Activated CD4-positive, alpha-beta T cell treated with anti-CD3 and anti-CD28 coated beads, Interleukin-2, Interleukin-6, amounts not matched to agents 100 ng/mL and 50 ng/mL, durations not matched to agents 16 hours and 8 hours (primary cell): Measurements from ENCODE around the gene WDR88.
"Not testable (repeated sequence)": the region's sequence is repeated elsewhere in the genome, so short reads cannot be mapped to it uniquely, and the experiment has no call there.

Experiments
- DNase-seq: peaks from one replicate; pipeline ENCODE4 v3.0.0-alpha.2; 2020

Gene WDR88

DNA sequence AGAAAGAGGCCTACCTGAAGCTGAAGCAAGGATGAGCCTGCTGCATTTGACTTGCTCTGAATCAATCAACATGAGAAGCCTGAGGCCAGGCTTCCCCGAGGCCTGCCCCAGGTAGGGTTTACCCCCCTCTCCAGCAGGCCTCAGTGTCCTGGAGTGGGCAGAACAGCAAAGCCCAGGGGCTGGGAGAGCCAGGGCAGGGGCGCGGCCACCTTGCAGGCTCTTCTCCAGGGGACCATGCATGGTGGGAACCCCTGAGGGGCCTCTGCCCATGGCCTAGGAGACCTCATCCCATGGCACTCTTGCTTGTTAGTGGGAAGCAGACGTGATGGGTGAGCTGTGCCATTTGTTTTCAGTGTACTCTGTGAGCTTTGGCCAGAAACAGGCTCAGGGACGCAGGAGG, 42.3 kb downstream of the WDR88 start:
- DNase-seq = no peak

DNA sequence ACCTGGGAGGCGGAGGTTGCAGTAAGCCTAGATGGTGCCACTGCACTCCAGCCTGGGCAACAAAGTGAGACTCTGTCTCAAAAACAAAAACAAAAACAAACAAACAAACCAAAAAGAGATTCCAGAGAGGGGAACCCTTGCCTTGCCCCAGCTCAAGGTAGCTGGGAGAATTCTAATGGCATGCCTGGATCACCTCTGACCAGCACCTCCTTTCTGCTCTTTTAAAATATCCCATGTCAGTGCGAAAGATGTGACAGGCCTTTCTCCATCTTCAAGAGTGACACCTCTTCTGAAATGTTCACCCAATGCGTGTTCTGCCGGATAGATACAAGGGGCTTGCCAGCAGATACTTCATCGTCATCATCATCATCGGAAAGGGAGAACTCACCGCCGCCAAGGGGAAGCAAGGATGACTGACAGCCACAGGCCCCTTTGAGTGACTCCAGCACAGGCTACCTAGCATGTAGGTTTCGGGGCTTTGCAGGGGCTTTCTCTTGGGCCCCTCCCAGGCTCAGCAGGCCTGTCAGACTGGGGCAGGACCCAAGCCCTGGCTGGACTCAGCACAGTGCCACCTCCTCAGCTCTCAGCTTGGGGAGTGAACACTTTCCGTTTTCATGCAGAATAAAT, 43.4 kb downstream of the WDR88 start:
- DNase-seq = no peak

DNA sequence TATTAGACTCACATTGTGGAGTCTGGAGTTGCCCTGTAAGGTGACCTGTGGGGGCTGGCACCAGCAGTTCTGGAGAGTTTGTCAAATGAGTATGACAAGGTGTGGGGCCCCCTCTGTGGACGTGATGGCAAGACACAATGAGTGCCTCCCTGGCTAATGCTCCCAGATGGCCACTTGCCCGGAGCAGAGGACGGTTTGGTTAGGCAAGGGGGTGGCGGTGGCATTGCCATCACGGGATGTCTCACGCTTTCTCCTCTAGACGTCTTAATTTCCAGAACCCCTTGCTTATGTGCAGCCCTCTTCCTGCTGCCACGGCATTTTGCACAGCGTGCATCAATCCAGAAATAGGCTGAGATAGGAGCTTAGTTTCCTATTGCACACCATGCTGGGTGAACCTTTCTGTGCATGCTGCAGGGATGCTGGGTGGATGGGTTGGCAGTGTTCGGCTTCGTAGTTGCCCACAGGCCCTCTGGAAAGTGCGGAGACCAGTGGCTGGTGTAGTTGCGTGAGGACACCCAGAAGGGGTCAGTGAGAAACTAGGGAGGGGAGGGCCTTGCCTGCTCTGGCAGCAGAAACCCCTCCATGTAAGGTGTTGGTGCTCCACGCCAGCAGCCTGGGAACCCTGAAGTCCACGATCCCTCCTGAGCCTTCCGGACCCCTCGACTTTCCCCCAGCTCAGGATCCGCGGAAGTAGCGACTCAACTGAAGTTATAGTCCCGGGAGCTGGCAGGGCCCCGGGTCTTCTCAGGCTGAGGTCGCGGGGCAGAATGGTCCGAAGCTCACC, 44.2 kb downstream of the WDR88 start:
- peak; percentile 30 for DNase-seq

DNA sequence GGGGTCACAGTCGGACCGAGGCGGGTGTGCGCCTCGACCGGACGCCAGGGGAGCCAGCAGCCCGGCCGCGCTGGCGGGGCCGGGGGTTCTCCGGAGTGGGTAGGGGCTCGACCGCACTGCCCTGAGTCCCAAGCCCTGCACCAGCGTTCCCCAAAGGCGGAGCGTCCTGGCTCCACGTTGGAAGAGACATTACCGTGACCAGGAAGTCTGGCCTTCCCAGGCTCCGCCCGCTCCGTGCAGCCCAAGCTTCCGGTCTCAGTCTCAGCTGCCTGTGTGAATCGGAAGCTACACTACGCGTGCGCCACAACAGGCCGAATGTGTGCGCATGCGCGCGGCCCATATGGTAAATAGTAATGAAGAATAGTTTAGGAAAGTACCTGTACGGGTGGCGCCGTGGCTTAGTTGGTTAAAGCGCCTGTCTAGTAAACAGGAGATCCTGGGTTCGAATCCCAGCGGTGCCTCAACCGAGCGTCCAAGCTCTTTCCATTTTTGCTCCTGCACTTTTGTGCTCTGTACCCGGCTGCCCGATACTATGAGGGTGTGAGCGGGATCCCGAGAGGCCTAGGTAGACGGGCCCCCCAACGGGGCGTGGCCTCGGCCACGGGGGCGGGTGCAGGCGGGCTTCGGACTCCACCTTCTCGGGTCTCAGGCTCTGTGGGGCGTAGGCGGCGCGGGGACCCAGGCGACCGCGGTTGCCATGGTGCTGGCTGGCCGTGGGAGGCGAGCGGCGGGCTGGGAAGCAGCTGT, 44.9 kb downstream of the WDR88 start:
- peak; percentile 99 for DNase-seq

DNA sequence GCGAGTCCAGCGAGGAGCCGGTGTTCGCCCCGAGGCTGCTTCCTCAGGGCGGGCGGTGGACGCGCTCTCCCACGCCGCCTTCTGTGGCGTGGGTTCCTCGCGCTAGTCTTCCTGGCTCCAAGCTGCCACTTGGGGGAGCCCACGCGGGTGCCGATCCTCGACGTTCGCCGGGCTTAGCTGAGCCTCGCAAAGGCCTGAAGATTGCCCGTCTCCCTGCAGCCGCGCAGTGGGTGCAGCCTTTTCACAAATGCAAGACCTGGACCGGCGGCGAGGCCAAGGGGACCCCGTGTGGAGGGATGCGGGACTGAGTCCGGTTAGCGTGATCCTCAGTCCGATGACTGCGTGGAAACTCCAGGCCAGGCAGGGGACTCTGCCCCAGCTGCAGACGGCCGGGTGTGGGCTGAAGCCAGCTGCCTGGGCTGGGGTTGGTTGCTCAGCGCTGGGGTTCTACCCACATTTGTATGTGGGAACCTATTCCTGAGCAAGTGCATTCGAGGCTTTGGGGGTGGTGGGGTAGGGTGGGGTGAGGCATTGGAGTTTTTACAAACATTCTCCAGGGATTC, 45.6 kb downstream of the WDR88 start:
- DNase-seq = no peak

DNA sequence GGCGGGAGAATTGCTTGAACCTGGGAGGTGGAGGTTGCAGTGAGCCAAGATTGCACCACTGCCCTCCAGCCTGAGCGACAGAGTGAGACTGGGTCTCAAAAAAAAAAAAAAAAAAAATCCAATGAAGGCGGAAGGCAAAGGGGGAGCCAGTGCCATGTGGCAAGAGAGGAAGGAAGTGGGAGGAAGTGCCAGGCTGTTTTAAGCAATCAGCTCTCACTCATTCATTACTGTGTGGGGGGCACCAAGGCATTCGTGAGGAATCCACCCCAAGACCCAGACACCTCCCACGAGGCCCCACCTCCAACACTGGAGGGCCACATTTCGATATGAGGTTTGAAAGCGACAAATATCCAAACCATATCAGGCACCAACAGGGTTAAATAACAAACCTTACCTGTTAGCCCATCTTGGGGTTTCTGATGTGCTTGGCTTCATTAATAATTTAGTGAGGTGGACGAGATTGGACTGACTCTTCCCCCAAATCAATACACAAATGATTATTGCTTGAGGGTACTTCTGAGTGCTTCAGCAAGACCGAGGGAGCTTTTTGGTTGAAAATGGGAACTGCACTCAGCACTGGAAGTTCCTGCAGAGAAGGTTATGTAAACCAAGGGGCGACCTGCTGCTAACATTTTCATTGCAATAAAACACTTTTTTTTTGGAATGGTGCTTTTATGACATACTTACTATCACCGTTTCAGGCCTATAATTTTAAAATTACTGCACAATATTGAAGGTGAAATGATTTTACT, 54.7 kb downstream of the WDR88 start:
- no peak for DNase-seq

DNA sequence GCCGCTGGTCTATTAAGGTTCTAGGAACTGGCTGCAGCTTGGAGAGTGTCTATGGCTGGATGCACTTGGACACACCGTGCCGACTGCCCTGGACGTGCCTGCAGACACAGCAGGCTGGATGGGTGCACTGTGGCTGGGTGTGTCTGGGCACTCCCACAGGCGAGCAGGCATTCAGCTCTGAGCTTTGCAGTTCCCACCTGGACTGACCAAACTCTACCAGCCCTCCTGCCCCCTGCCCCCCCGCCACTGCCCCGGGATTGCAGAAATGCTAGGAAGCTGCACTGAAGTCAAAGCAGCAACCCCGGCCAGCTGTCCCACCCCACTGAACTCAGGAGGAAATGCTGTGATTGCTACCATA, 55.2 kb downstream of the WDR88 start:
- DNase-seq = no peak

DNA sequence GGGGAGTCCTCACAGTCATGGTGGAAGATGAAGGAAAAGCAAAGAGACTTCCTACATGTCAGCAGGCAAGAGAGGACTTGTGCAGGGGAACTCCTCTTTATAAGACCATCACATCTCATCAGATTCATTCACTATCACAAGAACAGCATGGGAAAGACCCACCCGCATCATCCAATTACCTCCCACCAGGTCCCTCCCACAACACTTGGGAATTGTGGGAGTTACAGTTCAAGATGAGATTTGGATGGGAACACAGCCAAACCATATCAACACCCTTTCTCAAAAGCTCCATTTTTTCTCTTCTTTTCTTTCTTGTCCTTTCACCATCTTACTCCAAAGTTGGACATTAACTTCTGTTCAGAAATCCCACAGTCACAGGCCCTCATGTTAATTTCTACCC, 57.5 kb downstream of the WDR88 start:
- no peak for DNase-seq

DNA sequence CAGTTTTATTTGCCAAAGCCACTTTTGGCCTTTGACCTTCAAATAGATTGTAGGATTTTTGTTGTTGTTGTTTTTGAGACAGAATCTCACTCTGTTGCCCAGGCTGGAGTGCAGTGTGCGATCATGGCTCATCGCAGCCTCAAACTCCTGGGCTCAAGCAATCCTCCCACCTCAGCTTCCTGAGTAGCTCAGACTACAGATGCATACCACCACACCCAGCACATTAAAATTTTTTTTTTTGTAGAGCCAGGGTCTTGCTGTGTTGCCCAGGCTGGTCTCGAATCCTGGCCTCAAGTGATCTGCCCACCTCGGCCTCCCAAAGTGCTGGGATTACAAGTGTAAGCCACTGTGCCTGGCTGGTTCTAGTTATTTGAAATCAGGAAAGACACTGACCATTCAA, 59.2 kb downstream of the WDR88 start:
- not testable (repeated sequence) for DNase-seq

DNA sequence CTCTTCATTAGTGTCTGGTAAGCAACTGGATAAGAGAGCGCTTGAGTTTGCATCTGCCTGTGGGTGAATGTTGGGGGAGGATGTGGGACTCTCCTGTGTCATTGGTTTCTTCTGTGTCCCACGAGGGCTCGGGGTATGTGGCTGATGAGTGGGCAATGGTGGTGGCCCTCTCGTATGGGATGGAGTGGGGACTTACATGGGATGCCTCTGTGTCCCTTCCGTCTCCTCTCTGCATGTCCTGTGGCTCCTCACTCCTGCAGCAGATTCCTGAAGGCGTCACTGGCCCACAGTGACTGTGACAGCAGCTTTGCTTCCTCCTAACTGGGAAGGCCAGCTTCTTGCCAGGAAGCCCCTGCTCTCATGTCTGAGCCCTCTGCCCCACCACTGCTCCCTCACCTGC, 59.6 kb downstream of the WDR88 start:
- DNase-seq = no peak

DNA sequence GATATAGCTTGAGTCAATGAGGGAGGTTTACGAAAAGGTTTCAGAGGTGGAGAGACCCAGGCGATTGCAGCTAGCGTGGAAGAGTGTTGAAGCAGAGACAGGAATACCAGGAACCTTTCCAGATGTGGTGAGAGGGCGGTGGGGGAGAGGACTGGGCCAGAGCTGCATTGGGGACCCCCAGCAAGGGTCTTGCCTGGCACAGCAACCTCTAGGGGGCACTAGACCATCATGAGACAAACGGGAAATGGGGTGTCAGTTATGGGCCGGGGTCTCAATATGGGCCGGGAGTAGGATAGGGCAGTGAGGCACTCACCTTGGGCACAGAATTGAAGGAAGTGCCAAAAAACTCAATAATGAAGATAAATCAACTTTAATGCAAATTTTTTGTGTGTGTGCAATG, 60.1 kb downstream of the WDR88 start:
- DNase-seq = no peak

DNA sequence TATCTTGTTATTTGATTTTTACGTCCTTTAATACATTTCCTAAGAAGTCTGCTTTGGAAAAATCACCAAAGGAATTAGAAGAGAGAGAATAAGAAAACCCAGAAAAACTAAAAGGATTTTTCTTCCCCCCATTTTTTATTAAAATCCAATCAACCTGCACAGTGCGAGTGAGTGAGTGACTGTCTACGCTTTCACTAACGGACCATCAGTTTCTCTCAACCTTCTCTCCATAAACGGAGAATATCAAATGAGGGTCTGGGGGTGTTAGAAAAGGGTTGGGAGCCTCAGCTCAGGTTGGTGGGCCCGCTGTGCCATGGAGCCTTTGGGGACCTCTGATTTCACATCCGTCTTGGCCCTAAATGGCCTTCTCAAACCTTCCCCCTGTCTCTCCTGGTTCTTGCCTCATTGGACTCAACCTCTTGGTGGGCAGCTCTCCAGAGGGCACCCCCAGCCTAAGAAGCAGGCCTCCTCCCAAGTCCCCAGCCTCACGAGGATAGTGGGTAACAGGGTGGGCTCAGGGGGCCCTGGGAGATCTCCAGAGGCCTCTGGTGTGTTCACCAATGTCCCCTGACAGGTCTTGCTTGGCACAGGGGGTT, 61.5 kb downstream of the WDR88 start:
- no peak for DNase-seq

DNA sequence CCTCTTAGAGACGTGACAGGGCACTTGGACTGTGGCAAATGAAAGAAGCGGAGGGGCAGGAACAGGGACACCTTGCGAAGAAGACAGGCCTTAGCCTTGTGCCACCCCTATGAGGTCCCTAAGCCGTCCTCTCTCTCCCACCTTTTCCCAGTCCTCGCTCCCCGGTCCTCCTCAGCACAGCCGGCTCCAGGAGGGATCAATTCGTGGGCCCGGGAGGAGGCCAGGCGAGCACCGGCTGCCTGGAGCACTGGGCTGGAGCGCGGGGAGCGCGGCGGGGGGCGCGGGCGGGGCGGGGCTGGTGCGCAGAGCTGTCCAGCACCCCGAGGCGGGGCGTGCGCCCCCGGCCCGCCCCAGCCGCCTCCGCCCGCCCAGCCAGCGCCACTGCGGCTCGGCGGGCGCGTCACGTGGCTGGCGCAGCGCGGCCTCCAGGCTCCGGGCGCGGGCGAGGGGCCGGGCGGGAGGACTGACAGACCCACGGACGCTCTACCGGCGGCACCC, 62.0 kb downstream of the WDR88 start, which contains the start of gene LRP3:
LRP3 (plus strand) TSS at position 466 of the 498 bp plus-strand sequence. CDS start 456 bp downstream, outside the sequence.
- DNase-seq = no peak

DNA sequence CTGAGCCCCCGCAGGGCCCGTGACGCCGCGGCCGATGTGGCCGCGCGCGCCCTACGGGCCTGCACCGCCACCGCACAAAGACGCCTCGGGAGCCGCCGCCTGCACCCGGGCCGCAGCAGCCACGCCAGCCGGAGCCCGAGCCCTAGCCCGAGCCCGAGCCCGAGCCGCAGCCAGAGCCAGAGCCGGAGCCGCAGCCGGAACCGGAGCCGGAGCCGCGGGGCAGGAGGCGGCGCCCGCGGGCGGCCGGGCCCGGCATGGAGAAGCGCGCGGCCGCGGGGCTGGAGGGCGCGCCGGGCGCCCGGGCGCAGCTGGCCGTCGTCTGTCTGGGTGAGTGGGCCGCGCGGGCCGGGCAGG, 62.6 kb downstream of the WDR88 start:
- DNase-seq = no peak

DNA sequence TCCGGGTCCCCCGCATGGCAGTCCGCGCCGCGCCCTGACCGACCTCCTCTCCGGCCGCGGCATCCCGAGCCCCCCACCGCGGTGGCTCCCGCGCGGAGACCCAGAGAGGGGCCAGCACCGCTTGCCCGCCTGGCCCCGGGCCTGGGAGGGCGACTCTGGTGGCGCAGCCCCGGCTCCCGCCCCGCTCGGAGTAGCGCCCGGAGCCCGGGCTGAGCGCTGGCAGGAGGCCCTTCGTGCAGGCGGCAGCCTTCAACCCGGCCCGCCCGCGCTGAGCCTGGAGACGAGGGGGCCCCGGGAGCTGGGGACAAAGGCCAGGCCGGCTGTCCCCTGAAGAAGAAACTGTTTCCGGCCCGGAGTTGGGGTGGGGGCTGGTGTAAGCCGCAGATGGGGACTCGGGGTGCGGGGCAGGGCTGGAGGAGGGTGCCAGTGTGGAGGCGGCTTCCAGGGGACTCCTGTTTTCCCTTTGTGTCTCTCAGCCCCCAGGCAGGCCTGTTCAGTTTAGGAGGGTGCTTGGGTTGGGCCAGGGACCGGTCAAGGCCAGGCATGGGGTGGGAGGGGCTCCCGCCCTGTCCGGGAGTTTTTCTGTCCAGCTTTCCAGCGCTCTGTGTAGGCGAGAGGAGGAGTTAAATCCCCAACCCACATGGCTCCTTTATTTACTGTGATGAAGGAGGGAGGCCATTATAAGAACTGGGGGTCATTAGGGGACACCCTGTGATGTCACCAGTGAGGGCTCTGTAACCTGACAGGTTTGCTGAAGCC, 63.2 kb downstream of the WDR88 start:
- DNase-seq = no peak

DNA sequence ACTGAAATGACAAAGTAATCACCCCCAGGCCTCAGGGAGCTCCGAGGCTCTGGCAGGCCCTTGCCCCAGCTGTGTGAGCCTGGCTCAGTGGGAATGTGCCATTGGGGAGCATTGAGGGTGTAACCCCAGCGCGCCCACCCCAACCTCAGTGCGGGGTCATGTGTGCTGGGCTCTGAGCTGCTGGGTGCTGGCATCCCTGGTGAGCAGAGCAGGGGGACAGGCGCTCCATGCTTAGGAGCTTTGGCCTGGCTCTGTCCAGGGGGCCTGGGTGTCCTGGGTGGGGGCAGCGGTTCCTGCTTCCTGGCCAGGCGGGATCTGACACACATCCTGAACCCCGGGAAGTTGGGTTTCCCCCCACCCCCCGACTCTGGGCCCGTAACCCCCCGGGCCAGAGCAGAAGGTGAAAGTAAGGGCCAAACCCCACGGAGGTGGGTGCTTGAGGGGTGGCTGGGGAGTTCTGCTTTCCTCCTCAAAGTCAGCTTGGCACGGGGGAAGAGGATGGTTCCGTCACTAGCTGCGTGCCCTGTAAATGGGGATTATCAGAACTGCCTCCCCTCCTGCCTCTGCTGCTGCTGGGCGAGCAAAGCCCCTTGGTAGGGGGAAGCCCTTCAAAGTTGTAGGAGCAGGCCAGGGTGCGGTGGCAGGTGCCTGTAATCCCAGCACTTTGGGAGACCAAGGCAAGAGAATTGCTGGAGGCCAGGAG, 63.9 kb downstream of the WDR88 start:
- no peak for DNase-seq

DNA sequence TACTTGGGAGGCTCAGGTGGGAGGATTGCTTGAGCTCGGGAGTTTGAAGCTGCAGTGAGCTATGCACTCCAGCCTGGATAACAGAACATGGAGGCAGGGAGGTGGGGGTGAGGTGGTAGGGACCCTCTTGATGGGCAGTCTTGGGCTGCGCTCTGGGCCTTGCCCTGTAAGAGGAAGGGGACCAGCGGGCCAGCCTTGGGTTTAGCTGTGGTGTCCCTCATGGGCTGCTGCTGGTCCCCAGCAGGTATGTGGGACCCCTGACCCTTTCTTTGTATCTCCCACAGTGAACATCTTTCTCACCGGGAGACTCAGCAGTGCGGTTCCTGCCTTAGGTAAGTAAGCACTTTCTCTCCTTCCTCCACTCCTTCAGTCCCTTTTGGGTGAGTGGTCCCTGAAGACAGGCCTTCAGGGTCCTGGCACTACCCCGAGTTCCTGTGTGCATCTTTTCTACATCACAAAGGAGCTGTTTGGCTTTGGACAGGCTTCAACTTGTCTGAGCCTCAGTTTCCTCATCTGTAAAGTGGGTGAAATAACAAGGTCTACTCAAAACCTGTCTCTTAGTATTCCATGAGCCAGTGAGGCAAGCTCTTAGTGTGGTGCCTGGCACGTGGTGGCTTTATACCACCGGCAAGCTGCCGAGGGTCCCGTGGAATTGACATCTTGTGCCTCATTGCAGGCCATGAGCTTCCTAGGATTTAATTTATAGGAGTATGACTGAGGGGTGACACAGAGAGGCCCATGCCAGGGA, 64.7 kb downstream of the WDR88 start:
- DNase-seq = no peak

DNA sequence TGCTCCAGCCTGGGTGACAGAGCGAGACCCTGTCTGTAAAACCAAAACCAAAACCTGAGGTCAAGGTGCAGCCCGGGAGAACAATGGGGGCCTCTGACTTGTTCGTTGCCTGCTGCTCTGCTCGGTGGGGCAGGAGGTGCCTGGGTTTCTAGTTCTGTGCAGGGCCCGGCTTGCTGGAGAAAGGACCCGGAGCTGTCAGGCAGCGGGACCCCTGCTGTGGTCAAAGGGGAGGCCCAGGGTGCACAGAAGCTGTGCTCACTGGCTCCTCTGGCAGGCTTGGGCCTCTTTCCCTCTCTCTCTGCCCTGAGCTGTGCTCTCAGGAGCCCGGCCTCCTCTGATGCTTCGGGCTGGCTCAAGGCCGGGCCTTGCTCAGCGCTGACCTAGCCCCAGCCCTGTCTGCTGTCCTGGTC, 65.7 kb downstream of the WDR88 start:
- DNase-seq = no peak

DNA sequence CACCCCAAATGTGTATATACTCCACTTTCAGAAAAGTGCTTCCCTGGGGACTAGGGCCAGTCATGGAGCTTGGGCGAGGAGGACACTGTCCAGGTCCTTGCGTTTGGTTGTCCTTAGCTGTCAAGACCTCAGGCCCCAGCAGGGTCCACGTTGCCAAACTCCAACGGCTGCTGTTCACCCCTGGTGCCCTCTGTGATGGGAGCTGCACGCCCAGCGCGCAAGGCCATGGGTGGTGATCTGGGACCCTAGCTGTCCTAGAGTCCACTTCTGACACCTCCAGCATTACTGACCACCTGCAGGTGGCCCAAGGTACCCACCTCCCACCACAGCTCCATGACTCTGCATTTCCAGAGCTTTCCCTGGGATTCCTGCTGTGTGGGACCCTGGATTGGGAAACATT, 66.3 kb downstream of the WDR88 start:
- no peak for DNase-seq
